T-helper 1 cell treated with Interleukin-12 subunit alpha and Interleukin-12 subunit beta and Interleukin-4 antibody, amounts not matched to agents 30 μg/mL and 1 μg/mL, for 36 hours (primary cell): ENCODE data around the gene NUDT19.

Experiments used
- H3K27ac Mint-ChIP-seq: one replicate; pipeline ENCODE4 v1.8.0; 2021; ENCODE audit warnings: mild to moderate bottlenecking, mixed read lengths
- H3K27me3 Mint-ChIP-seq: one replicate; pipeline ENCODE4 v1.8.0; 2021; ENCODE audit warnings: low read depth, mixed read lengths
- H3K36me3 Mint-ChIP-seq: one replicate; pipeline ENCODE4 v1.8.0; 2021; ENCODE audit warnings: low read depth, mixed read lengths
- H3K4me1 Mint-ChIP-seq: one replicate; pipeline ENCODE4 v1.8.0; 2021; ENCODE audit warnings: low read depth, mixed read lengths
- H3K4me3 Mint-ChIP-seq: one replicate; pipeline ENCODE4 v1.8.0; 2021; ENCODE audit warnings: mild to moderate bottlenecking, moderate library complexity, mixed read lengths
- H3K9me3 Mint-ChIP-seq: one replicate; pipeline ENCODE4 v1.8.0; 2021; ENCODE audit warnings: mixed read lengths

The NUDT19 gene

GRCh38 chr19:32749361-32749760 lies 57.7 kb downstream of the NUDT19 start:
- H3K36me3 Mint-ChIP-seq: no peaks in the 10 kb centered on the region
- peaks cover 34% of the 10 kb centered on the region for H3K27me3 Mint-ChIP-seq
- no peak overlapping the region for H3K4me3 Mint-ChIP-seq
- no peaks in the 10 kb centered on the region for H3K9me3 Mint-ChIP-seq
- H3K4me1 Mint-ChIP-seq: no peaks in the 10 kb centered on the region
- H3K27ac Mint-ChIP-seq: no peak overlapping the region

DNA sequence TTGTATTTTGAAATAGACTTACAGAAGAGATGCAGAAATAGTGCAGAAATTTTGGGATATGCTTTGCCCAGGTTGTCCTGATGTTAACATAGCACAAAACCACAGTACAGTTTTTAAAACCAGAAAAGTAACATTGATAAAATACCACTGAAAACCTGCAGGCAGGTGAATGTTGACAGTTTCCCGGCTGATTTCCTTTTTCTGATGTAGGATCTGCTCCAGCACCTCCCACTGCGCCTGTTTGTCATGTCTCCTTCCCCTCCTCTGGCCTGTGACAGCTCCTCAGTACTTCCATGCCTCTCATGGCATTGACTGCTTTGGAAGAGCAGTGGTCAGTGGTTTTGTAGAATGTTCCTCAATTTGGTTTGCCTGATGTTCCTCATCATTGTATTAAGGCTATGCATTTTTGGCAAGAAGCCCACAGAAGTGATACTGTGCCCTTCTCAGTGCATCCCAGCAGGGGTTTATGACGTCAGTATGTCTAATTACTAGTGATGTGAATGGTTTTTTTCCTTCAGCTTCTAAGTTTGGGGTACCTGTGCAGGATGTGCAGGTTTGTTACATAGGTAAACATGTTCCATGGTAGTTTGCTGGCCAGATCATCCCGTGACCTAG lies 58.9 kb downstream of the NUDT19 start:
- H3K27me3 Mint-ChIP-seq: peaks cover 34% of the 10 kb centered on the region
- H3K27ac Mint-ChIP-seq: no peak overlapping the region
- no peaks in the 10 kb centered on the region for H3K36me3 Mint-ChIP-seq
- H3K9me3 Mint-ChIP-seq: no peaks in the 10 kb centered on the region
- H3K4me3 Mint-ChIP-seq: no peak overlapping the region
- no peaks in the 10 kb centered on the region for H3K4me1 Mint-ChIP-seq

GRCh38 chr19:32751066-32751465 lies 59.4 kb downstream of the NUDT19 start:
- H3K9me3 Mint-ChIP-seq: no peaks in the 10 kb centered on the region
- H3K4me3 Mint-ChIP-seq: no peak overlapping the region
- H3K27me3 Mint-ChIP-seq: peaks cover 34% of the 10 kb centered on the region
- no peaks in the 10 kb centered on the region for H3K4me1 Mint-ChIP-seq
- H3K36me3 Mint-ChIP-seq: no peaks in the 10 kb centered on the region
- no peak overlapping the region for H3K27ac Mint-ChIP-seq

GRCh38 chr19:32757189-32757588 lies 65.6 kb downstream of the NUDT19 start:
- Mint-ChIP-seq H3K27ac (no peak overlapping the region), H3K36me3 (peaks cover 1% of the 10 kb centered on the region), H3K27me3 (peaks cover 6% of the 10 kb centered on the region), H3K9me3 (peaks cover 6% of the 10 kb centered on the region), H3K4me3 (no peak overlapping the region), H3K4me1 (no peaks in the 10 kb centered on the region)
